HCT116 (cell line): ENCODE results near the gene BOLL.

Experiments used
- CEBPB ChIP-seq: IDR thresholded peaks from 2 replicates; pipeline ENCODE4 v1.6.1; 2012; ENCODE audit warnings: low read depth
- EGR1 ChIP-seq: IDR thresholded peaks from 2 replicates; pipeline ENCODE4 v1.6.1; 2012; ENCODE audit warnings: low read depth
- EZH2 ChIP-seq: fragments of 200-600 bp; sonication (generic); IDR thresholded peaks from 2 replicates; pipeline ENCODE4 v1.6.1; 2017; ENCODE audit warnings: antibody characterized with exemption, mixed run types
- POLR2A ChIP-seq: IDR thresholded peaks from 2 replicates; pipeline ENCODE4 v1.7.0; 2011; ENCODE audit warnings: borderline replicate concordance; ENCODE audit not compliant: insufficient read depth, insufficient read length; ENCODE audit errors: extremely low read depth
- POLR2AphosphoS5 ChIP-seq: IDR thresholded peaks from 2 replicates; pipeline ENCODE4 v1.6.1; 2011; ENCODE audit warnings: mild to moderate bottlenecking, low read depth, low read length, moderate library complexity
- RAD21 ChIP-seq: IDR thresholded peaks from 2 replicates; pipeline ENCODE4 v1.6.1; 2012; ENCODE audit warnings: low read depth, mild to moderate bottlenecking
- SIN3A ChIP-seq: IDR thresholded peaks from 2 replicates; pipeline ENCODE4 v1.6.1; 2012; ENCODE audit warnings: low read depth
- SP1 ChIP-seq: IDR thresholded peaks from 2 replicates; pipeline ENCODE4 v1.6.1; 2012; ENCODE audit warnings: low read depth
- TCF7L2 ChIP-seq: IDR thresholded peaks from 2 replicates; pipeline ENCODE4 v1.7.0; 2011; ENCODE audit warnings: borderline replicate concordance, inconsistent platforms; ENCODE audit not compliant: insufficient read depth, insufficient read length; ENCODE audit errors: extremely low read depth
- ZNF274 ChIP-seq: fragments of 200-500 bp; sonication (Bioruptor generic); IDR thresholded peaks from 2 replicates; pipeline ENCODE4 v1.6.1; 2014; ENCODE audit warnings: mild to moderate bottlenecking, low read depth, low read length, inconsistent platforms
- TF ChIP-seq, protein P1 (sequence below), 3 experiments: fragments of 200-600 bp in 1 of 3; sonication (generic) in 1 of 3; IDR thresholded peaks in 2 of 3; conservative IDR thresholded peaks in 1 of 3; 2 replicates each; pipeline ENCODE4 v1.5.1; 2012 to 2017; ENCODE audit warnings: low read depth in 2 of 3, low read length in 2 of 3, antibody characterized with exemption in 1 of 3, borderline replicate concordance in 1 of 3, control low read depth in 1 of 3, mild to moderate bottlenecking in 1 of 3, mixed read lengths in 1 of 3, mixed run types in 1 of 3, moderate library complexity in 1 of 3; ENCODE audit not compliant: insufficient read depth in 1 of 3
- TF ChIP-seq, protein P2 (sequence below): IDR thresholded peaks from 2 replicates; pipeline ENCODE4 v1.6.1; 2012; ENCODE audit warnings: low read depth
- TF ChIP-seq, protein P3 (sequence below): IDR thresholded peaks from 2 replicates; pipeline ENCODE4 v1.6.1; 2012

DNA sequence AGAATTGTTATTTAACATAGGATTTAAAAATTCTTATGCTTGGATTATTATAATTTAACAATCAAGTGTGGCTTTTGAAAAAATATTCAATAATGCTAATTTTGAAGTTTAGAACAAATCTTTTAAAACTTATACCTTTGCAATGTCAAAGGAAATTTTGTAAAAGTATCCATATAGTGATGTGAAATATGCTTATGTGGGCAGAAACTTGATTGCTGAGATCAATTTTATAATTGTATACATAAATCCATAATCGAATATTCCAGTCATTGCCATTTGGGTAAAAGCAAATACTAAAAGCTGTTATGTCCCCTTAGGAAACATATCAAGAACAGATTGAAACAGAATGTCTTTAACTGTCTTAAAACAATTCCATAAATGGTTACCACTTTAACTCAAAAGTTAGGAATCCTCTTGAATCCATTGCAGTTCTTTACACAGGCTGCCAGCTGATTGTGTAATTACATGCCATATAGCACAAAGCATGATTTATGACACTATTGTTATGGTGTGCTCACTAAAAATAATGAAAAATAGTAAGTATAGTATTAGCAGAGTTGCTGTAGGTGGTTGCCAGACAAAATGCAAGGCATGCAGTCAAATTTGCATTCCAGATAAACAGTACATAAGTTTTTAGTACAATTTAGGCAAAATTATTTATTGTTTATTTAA lies 43.5 kb upstream of the BOLL start:
- TF ChIP-seq EGR1 (no peak), POLR2A (no peak), SP1 (no peak), EZH2 (no peak), POLR2AphosphoS5 (no peak), CEBPB (no peak), RAD21 (no peak), SIN3A (no peak), ZNF274 (no peak), TCF7L2 (no peak)
- TF ChIP-seq, protein P1, sequence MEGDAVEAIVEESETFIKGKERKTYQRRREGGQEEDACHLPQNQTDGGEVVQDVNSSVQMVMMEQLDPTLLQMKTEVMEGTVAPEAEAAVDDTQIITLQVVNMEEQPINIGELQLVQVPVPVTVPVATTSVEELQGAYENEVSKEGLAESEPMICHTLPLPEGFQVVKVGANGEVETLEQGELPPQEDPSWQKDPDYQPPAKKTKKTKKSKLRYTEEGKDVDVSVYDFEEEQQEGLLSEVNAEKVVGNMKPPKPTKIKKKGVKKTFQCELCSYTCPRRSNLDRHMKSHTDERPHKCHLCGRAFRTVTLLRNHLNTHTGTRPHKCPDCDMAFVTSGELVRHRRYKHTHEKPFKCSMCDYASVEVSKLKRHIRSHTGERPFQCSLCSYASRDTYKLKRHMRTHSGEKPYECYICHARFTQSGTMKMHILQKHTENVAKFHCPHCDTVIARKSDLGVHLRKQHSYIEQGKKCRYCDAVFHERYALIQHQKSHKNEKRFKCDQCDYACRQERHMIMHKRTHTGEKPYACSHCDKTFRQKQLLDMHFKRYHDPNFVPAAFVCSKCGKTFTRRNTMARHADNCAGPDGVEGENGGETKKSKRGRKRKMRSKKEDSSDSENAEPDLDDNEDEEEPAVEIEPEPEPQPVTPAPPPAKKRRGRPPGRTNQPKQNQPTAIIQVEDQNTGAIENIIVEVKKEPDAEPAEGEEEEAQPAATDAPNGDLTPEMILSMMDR (IDR thresholded peaks at IDR 0.05 in 2 of 3, conservative IDR thresholded peaks at IDR 0.05 in 1 of 3; ENCODE audit: borderline replicate concordance in 1 of 3, insufficient read depth in 1 of 3, low read depth in 2 of 3, low read length in 2 of 3) = no peak
- TF ChIP-seq, protein P2, sequence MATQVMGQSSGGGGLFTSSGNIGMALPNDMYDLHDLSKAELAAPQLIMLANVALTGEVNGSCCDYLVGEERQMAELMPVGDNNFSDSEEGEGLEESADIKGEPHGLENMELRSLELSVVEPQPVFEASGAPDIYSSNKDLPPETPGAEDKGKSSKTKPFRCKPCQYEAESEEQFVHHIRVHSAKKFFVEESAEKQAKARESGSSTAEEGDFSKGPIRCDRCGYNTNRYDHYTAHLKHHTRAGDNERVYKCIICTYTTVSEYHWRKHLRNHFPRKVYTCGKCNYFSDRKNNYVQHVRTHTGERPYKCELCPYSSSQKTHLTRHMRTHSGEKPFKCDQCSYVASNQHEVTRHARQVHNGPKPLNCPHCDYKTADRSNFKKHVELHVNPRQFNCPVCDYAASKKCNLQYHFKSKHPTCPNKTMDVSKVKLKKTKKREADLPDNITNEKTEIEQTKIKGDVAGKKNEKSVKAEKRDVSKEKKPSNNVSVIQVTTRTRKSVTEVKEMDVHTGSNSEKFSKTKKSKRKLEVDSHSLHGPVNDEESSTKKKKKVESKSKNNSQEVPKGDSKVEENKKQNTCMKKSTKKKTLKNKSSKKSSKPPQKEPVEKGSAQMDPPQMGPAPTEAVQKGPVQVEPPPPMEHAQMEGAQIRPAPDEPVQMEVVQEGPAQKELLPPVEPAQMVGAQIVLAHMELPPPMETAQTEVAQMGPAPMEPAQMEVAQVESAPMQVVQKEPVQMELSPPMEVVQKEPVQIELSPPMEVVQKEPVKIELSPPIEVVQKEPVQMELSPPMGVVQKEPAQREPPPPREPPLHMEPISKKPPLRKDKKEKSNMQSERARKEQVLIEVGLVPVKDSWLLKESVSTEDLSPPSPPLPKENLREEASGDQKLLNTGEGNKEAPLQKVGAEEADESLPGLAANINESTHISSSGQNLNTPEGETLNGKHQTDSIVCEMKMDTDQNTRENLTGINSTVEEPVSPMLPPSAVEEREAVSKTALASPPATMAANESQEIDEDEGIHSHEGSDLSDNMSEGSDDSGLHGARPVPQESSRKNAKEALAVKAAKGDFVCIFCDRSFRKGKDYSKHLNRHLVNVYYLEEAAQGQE = no peak
- TF ChIP-seq, protein P3, sequence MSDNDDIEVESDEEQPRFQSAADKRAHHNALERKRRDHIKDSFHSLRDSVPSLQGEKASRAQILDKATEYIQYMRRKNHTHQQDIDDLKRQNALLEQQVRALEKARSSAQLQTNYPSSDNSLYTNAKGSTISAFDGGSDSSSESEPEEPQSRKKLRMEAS = no peak
